ENCODE data around the gene PTCHD1.

GRCh38 chrX:23332101-23332887 lies 2.4 kb upstream of the PTCHD1 start:
- no peak for TF ChIP-seq ZBTB21 (CRISPR knock-in tag; IDR thresholded peaks at IDR 0.05; ENCODE audit: borderline replicate concordance)
- TF ChIP-seq JUN (CRISPR knock-in tag; IDR thresholded peaks at IDR 0.05): no peak
- TF ChIP-seq, protein P1, sequence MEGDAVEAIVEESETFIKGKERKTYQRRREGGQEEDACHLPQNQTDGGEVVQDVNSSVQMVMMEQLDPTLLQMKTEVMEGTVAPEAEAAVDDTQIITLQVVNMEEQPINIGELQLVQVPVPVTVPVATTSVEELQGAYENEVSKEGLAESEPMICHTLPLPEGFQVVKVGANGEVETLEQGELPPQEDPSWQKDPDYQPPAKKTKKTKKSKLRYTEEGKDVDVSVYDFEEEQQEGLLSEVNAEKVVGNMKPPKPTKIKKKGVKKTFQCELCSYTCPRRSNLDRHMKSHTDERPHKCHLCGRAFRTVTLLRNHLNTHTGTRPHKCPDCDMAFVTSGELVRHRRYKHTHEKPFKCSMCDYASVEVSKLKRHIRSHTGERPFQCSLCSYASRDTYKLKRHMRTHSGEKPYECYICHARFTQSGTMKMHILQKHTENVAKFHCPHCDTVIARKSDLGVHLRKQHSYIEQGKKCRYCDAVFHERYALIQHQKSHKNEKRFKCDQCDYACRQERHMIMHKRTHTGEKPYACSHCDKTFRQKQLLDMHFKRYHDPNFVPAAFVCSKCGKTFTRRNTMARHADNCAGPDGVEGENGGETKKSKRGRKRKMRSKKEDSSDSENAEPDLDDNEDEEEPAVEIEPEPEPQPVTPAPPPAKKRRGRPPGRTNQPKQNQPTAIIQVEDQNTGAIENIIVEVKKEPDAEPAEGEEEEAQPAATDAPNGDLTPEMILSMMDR (IDR thresholded peaks at IDR 0.05): no peak
- TF ChIP-seq, protein P2, sequence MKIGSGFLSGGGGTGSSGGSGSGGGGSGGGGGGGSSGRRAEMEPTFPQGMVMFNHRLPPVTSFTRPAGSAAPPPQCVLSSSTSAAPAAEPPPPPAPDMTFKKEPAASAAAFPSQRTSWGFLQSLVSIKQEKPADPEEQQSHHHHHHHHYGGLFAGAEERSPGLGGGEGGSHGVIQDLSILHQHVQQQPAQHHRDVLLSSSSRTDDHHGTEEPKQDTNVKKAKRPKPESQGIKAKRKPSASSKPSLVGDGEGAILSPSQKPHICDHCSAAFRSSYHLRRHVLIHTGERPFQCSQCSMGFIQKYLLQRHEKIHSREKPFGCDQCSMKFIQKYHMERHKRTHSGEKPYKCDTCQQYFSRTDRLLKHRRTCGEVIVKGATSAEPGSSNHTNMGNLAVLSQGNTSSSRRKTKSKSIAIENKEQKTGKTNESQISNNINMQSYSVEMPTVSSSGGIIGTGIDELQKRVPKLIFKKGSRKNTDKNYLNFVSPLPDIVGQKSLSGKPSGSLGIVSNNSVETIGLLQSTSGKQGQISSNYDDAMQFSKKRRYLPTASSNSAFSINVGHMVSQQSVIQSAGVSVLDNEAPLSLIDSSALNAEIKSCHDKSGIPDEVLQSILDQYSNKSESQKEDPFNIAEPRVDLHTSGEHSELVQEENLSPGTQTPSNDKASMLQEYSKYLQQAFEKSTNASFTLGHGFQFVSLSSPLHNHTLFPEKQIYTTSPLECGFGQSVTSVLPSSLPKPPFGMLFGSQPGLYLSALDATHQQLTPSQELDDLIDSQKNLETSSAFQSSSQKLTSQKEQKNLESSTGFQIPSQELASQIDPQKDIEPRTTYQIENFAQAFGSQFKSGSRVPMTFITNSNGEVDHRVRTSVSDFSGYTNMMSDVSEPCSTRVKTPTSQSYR (CRISPR knock-in tag; IDR thresholded peaks at IDR 0.05): no peak
- no peak for TF ChIP-seq NFYB (CRISPR knock-in tag; conservative IDR thresholded peaks at IDR 0.05; ENCODE audit: low read depth)
- TF ChIP-seq TEAD1 (CRISPR knock-in tag; IDR thresholded peaks at IDR 0.05): no peak
- TF ChIP-seq ZNF317 (CRISPR knock-in tag; IDR thresholded peaks at IDR 0.05; ENCODE audit: borderline replicate concordance, low read depth): no peak
- TF ChIP-seq FOXK1 (CRISPR knock-in tag; IDR thresholded peaks at IDR 0.05): no peak
- no peak for TF ChIP-seq ZNF138 (CRISPR knock-in tag; conservative IDR thresholded peaks at IDR 0.05)
- no peak for TF ChIP-seq IRF1 (CRISPR knock-in tag; IDR thresholded peaks at IDR 0.05)
- TF ChIP-seq, protein P3, sequence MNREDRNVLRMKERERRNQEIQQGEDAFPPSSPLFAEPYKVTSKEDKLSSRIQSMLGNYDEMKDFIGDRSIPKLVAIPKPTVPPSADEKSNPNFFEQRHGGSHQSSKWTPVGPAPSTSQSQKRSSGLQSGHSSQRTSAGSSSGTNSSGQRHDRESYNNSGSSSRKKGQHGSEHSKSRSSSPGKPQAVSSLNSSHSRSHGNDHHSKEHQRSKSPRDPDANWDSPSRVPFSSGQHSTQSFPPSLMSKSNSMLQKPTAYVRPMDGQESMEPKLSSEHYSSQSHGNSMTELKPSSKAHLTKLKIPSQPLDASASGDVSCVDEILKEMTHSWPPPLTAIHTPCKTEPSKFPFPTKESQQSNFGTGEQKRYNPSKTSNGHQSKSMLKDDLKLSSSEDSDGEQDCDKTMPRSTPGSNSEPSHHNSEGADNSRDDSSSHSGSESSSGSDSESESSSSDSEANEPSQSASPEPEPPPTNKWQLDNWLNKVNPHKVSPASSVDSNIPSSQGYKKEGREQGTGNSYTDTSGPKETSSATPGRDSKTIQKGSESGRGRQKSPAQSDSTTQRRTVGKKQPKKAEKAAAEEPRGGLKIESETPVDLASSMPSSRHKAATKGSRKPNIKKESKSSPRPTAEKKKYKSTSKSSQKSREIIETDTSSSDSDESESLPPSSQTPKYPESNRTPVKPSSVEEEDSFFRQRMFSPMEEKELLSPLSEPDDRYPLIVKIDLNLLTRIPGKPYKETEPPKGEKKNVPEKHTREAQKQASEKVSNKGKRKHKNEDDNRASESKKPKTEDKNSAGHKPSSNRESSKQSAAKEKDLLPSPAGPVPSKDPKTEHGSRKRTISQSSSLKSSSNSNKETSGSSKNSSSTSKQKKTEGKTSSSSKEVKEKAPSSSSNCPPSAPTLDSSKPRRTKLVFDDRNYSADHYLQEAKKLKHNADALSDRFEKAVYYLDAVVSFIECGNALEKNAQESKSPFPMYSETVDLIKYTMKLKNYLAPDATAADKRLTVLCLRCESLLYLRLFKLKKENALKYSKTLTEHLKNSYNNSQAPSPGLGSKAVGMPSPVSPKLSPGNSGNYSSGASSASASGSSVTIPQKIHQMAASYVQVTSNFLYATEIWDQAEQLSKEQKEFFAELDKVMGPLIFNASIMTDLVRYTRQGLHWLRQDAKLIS (CRISPR knock-in tag; IDR thresholded peaks at IDR 0.05; ENCODE audit: borderline replicate concordance): no peak
- TF ChIP-seq NFE2L1 (CRISPR knock-in tag; IDR thresholded peaks at IDR 0.05): no peak
